Osteocyte (in vitro differentiated cells): ENCODE results near the gene TSPAN33. TPM values are rescaled to one million over a fixed set of nuclear protein-coding genes. Genes with fewer than 3 reads are reported as not detected.

ENCODE experiments used
- DNase-seq: peaks from one replicate; pipeline ENCODE4 v3.0.0; 2021; ENCODE audit warnings: mixed read lengths; ENCODE audit not compliant: unreplicated experiment; ENCODE audit errors: extremely low spot score
- H3K27ac Mint-ChIP-seq: one replicate; pipeline ENCODE4 v1.8.0; 2021; ENCODE audit warnings: mild to moderate bottlenecking, mixed read lengths; ENCODE audit not compliant: unreplicated experiment
- H3K27me3 Mint-ChIP-seq: one replicate; pipeline ENCODE4 v1.8.0; 2021; ENCODE audit warnings: mixed read lengths; ENCODE audit not compliant: unreplicated experiment
- H3K36me3 Mint-ChIP-seq: one replicate; pipeline ENCODE4 v1.8.0; 2021; ENCODE audit warnings: mixed read lengths; ENCODE audit not compliant: unreplicated experiment
- H3K4me1 Mint-ChIP-seq: one replicate; pipeline ENCODE4 v1.8.0; 2021; ENCODE audit warnings: mixed read lengths; ENCODE audit not compliant: unreplicated experiment
- H3K4me3 Mint-ChIP-seq: one replicate; pipeline ENCODE4 v1.8.0; 2021; ENCODE audit warnings: mild to moderate bottlenecking, moderate library complexity, mixed read lengths; ENCODE audit not compliant: unreplicated experiment
- H3K9me3 Mint-ChIP-seq: one replicate; pipeline ENCODE4 v1.8.0; 2021; ENCODE audit warnings: mixed read lengths; ENCODE audit not compliant: unreplicated experiment
- CTCF ChIP-seq: fragments of 200-600 bp; sonication (generic); IDR thresholded peaks from 2 replicates; pipeline ENCODE4 v1.5.0; 2021; ENCODE audit warnings: antibody characterized with exemption, mild to moderate bottlenecking, moderate library complexity
- long read RNA-seq: library from polyadenylated mRNA; unstranded; transcript quantifications from one replicate; pipeline ENCODE4 v2.0.0, GENCODE V29; 2021
- total RNA-seq: library from RNA; stranded (reverse); gene quantifications from 2 replicates; pipeline ENCODE4 v1.2.1, GENCODE V29; 2021

The TSPAN33 gene, protein sequence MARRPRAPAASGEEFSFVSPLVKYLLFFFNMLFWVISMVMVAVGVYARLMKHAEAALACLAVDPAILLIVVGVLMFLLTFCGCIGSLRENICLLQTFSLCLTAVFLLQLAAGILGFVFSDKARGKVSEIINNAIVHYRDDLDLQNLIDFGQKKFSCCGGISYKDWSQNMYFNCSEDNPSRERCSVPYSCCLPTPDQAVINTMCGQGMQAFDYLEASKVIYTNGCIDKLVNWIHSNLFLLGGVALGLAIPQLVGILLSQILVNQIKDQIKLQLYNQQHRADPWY
- 0.39 and 1.2 TPM in 2 replicates for total RNA-seq
- long read RNA-seq, partial matches to known transcripts = 0 of 1 reads
- long read RNA-seq, other reads (novel, unspliced or antisense) = 0 of 1 reads

DNA sequence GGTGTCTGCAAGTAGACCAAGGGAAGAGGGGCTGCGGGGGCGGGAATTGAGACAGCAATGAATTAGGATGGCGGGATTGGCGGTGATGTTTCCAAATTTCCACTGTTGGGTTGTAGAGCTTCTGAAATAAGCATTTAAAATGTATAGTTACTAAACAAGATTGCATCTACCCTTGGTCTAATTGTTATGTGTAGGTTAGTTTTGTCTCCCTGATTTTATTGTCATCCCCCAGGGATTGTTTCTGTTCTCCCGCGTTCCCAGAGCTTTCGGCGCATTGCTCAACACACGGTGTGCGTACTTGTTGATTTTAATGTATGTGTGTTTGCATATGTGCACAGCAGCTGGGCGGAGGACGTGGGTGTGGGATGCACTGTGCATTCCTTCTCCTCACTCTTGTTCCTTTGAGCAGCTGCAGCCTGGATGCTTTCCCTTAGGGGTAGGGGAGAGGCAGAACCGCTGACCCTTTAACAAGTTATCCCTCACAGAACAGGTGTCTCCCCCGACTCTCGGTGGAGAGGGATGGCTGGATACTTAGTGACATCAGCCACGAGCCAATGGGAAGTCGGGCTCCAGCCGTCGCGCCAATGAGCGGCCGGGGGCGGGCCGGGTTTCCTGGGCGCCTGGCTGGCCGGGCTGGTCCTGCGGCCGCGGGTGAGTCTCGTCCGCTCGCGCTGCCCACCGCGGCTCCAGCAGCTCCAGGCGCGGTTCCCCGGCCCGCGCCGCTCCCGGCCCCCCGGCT, at the start of gene TSPAN33:
Gene TSPAN33 (plus strand): TSS at position 613 of the 739 bp plus-strand sequence. CDS start 274 bp downstream, outside the sequence.
- TF ChIP-seq CTCF = no peak
- H3K9me3 Mint-ChIP-seq = no peaks in the 10 kb centered on the region
- peaks cover 78% of the 10 kb centered on the region for H3K27me3 Mint-ChIP-seq
- H3K27ac Mint-ChIP-seq = no peak within 1 kb of the TSS
- peaks cover 8% of the 10 kb centered on the region for H3K4me1 Mint-ChIP-seq
- H3K36me3 Mint-ChIP-seq = peaks cover 3% of the 10 kb centered on the region
- DNase-seq = no peak
- peak within 1 kb of the TSS; percentile 75 for H3K4me3 Mint-ChIP-seq

DNA sequence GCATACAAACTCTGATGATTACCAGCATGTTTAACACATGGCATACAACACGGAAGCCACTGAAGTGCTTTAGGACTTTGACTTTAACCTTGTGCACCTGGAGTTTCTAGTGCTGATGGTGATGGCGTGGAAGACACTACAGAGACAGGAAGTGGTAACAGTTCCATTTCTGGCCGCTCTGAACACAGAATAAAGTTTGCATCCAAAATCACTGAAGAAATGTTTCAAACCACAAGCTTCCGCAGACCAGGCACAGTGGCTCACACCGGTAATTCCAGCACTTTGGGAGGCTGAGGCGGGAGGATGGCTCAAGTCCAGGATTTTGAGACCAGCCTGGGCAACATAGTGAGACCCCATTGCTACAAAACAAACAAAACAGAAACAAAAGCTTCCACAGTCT, 49.2 kb upstream of the TSPAN33 start:
- Mint-ChIP-seq H3K4me3 (no peak overlapping the region), H3K9me3 (no peaks in the 10 kb centered on the region), H3K27ac (no peak overlapping the region), H3K27me3 (peaks cover 46% of the 10 kb centered on the region), H3K4me1 (peaks cover 4% of the 10 kb centered on the region), H3K36me3 (no peaks in the 10 kb centered on the region)
- DNase-seq = no peak
- no peak for TF ChIP-seq CTCF

DNA sequence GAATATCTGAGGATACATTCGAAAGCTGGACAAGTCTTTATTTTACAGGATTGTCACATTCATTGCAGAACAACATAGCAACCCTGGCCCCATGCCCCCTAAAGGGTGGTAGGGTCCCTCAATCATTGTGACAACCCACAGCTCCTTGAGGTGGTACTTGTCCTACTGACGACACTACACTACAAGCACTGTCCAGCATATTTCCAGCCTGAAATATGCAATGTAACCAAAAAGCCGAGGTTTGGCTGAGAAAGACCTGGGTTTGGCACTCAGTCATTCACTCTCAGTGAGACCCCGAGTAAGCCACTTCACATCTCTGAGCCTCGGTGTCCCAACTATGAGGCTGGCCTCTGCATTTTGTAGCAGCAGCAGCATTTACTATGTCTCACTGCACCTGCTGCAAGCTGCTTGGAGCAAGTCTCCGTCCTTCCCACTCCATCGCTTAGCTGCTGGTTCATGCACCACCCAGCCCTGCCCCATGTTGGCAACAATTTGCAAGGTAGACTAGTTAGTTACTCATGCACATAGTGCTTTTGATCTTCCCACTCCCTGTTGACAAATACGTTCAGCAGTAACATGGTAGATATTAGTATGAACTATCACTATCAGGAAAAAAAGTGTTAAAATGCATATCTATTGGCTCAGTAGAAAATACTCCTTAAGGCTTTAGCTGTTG, 46.0 kb upstream of the TSPAN33 start:
- TF ChIP-seq CTCF = no peak
- Mint-ChIP-seq H3K9me3 (no peaks in the 10 kb centered on the region), H3K4me3 (no peak overlapping the region), H3K36me3 (no peaks in the 10 kb centered on the region), H3K27ac (no peak overlapping the region), H3K27me3 (peaks cover 45% of the 10 kb centered on the region), H3K4me1 (no peaks in the 10 kb centered on the region)
- DNase-seq = no peak

GRCh38 chr7:129100827-129101166, 43.7 kb upstream of the TSPAN33 start:
- no peak overlapping the region for H3K4me3 Mint-ChIP-seq
- peaks cover 38% of the 10 kb centered on the region for H3K27me3 Mint-ChIP-seq

More at GRCh38 chr7:129100827-129101166, 43.7 kb upstream of the TSPAN33 start:
- Mint-ChIP-seq H3K9me3 (no peaks in the 10 kb centered on the region), H3K36me3 (no peaks in the 10 kb centered on the region), H3K4me1 (no peaks in the 10 kb centered on the region), H3K27ac (no peak overlapping the region)
- TF ChIP-seq CTCF = no peak
- no peak for DNase-seq
